HepG2 (cell line): ENCODE results near the gene ATE1. TPM values are rescaled to one million over a fixed set of nuclear protein-coding genes. Genes with fewer than 3 reads are reported as not detected.

ENCODE experiments used
- ATAC-seq: fragments of 200-7000 bp; cut with Tn5 transposase; 3 replicates; pipeline ENCODE4 v1.9.1; 2020; ENCODE audit warnings: mild to moderate bottlenecking, moderate library complexity
- BruUV-seq: library from RNA; stranded (reverse); fragments of 400-500 nt; replicated peaks from 2 replicates; lab custom pipeline; 2021; lab: Mats Ljungman, UMichigan
- CTCF ChIA-PET: fragments of 300-600 bp; formaldehyde crosslinking; extraction: SDS; loops from one replicate; lab custom pipeline; 2021; ENCODE audit warnings: low total read pairs, inconsistent platforms, low intra/inter-chr PET ratio; lab: Yijun Ruan, JAX
- POLR2A ChIA-PET: fragments of 350-600 bp; sonication (Branson Sonifier 250); formaldehyde crosslinking; loops from one replicate; lab custom pipeline; 2020; ENCODE audit warnings: antibody characterized with exemption, inconsistent platforms; lab: Yijun Ruan, JAX
- DNase-seq: peaks from one replicate; pipeline ENCODE4 v3.0.0-alpha.2; 2015; ENCODE audit warnings: low spot score
- FAIRE-seq: peaks from 3 replicates; lab custom pipeline; 2011; peaks lifted over from hg19 to GRCh38; lab: Jason Lieb, UNC
- H2AFZ ChIP-seq: one replicate; pipeline ENCODE4 v1.6.1; 2011; ENCODE audit warnings: low read length, inconsistent platforms
- H3K27ac ChIP-seq: fragments of 300-600 bp; 3 replicates; pipeline ENCODE4 v1.8.0; 2011; ENCODE audit warnings: mixed run types, mild to moderate bottlenecking, mixed read lengths, low read length, inconsistent platforms; ENCODE audit not compliant: insufficient read depth; ENCODE audit errors: extremely low read length
- H3K27me3 ChIP-seq, 2 experiments: fragments of 200-600 bp in 1 of 2; 2 replicates in 1 of 2; 3 replicates in 1 of 2; pipeline versions ENCODE4 v1.6.0 to v1.8.0; 2011; ENCODE audit warnings: low read length in 2 of 2, mild to moderate bottlenecking in 2 of 2, moderate library complexity in 2 of 2, inconsistent platforms in 1 of 2; ENCODE audit not compliant: insufficient read depth in 2 of 2, control insufficient read depth in 1 of 2
- H3K36me3 ChIP-seq, 2 experiments: fragments of 200-600 bp in 1 of 2; replicated peaks in 1 of 2; 2 replicates in 1 of 2; 3 replicates in 1 of 2; pipeline versions ENCODE4 v1.5.1 to v1.8.0; 2011; ENCODE audit warnings: low read length in 2 of 2, inconsistent platforms in 1 of 2; ENCODE audit not compliant: insufficient read depth in 2 of 2, control insufficient read depth in 1 of 2
- H3K4me1 ChIP-seq: 2 replicates; pipeline ENCODE4 v1.5.1; 2012; ENCODE audit warnings: low read length, inconsistent platforms; ENCODE audit not compliant: insufficient read depth
- H3K4me2 ChIP-seq: 2 replicates; pipeline ENCODE4 v1.6.0; 2011; ENCODE audit warnings: low read depth, low read length, inconsistent platforms
- H3K4me3 ChIP-seq, 3 experiments: fragments of 200-600 bp in 1 of 3; sonication (generic), shearing (Covaris generic) in 1 of 3; replicated peaks in 1 of 3; 2 replicates each; pipeline ENCODE4 v1.5.1; 2011 to 2016; ENCODE audit warnings: low read length in 3 of 3, inconsistent platforms in 2 of 3, low read depth in 2 of 3, mild to moderate bottlenecking in 2 of 3, control low read depth in 1 of 3, mixed read lengths in 1 of 3; ENCODE audit not compliant: insufficient read depth in 1 of 3
- H3K79me2 ChIP-seq: one replicate; pipeline ENCODE4 v1.6.1; 2011; ENCODE audit warnings: low read length, inconsistent platforms; ENCODE audit not compliant: insufficient read depth
- H3K9ac ChIP-seq: 2 replicates; pipeline ENCODE4 v1.6.0; 2011; ENCODE audit warnings: mild to moderate bottlenecking, low read depth, low read length, inconsistent platforms; ENCODE audit not compliant: insufficient read depth
- H3K9me3 ChIP-seq: 2 replicates; pipeline ENCODE4 v1.5.1; 2012; ENCODE audit warnings: mild to moderate bottlenecking, low read length
- H4K20me1 ChIP-seq: 2 replicates; pipeline ENCODE4 v1.6.0; 2011; ENCODE audit warnings: inconsistent platforms, mild to moderate bottlenecking, low read length, moderate library complexity; ENCODE audit not compliant: insufficient read depth
- CCDC6 ChIP-seq: sonication (generic); formaldehyde crosslinking; IDR thresholded peaks from 2 replicates; pipeline ENCODE4 v1.8.1; 2022; ENCODE audit warnings: mild to moderate bottlenecking, missing genetic modification reagents, moderate library complexity
- GTF3A ChIP-seq: sonication (generic); formaldehyde crosslinking; conservative IDR thresholded peaks from 2 replicates; pipeline ENCODE4 v1.4.0; 2020; ENCODE audit warnings: mild to moderate bottlenecking, missing genetic modification reagents
- MAFK ChIP-seq, 2 experiments: IDR thresholded peaks in 1 of 2; conservative IDR thresholded peaks in 1 of 2; 2 replicates each; pipeline ENCODE4 v1.6.1; 2011; ENCODE audit warnings: improper control_type of control experiment in 2 of 2, low read length in 2 of 2
- MEIS2 ChIP-seq: sonication (generic); formaldehyde crosslinking; IDR thresholded peaks from 2 replicates; pipeline ENCODE4 v1.9.0; 2021; ENCODE audit warnings: mild to moderate bottlenecking, missing genetic modification reagents
- PHF21A ChIP-seq: sonication (generic); formaldehyde crosslinking; IDR thresholded peaks from 2 replicates; pipeline ENCODE4 v1.5.0; 2020; ENCODE audit warnings: mild to moderate bottlenecking, missing genetic modification reagents
- POLR2G ChIP-seq: fragments of 200-400 bp; formaldehyde crosslinking; IDR thresholded peaks from 2 replicates; pipeline ENCODE4 v1.6.1; 2018; ENCODE audit warnings: mild to moderate bottlenecking, low read depth, low read length, moderate library complexity
- RORA ChIP-seq: sonication (generic); formaldehyde crosslinking; IDR thresholded peaks from 2 replicates; pipeline ENCODE4 v1.5.0; 2020; ENCODE audit warnings: mild to moderate bottlenecking, missing genetic modification reagents, moderate library complexity
- TCF12 ChIP-seq, 2 experiments: fragments of 450-650 bp in 1 of 2; sonication (generic) in 1 of 2; formaldehyde crosslinking in 1 of 2; IDR thresholded peaks; 2 replicates each; pipeline versions ENCODE4 v1.6.1 to v1.8.0; 2017 to 2022; ENCODE audit warnings: antibody characterized with exemption in 1 of 2, mild to moderate bottlenecking in 1 of 2, missing genetic modification reagents in 1 of 2, moderate library complexity in 1 of 2
- TFDP2 ChIP-seq: sonication (generic); formaldehyde crosslinking; IDR thresholded peaks from 2 replicates; pipeline ENCODE4 v1.4.0; 2020; ENCODE audit warnings: missing genetic modification reagents
- ZMYM3 ChIP-seq: sonication (generic); formaldehyde crosslinking; IDR thresholded peaks from 2 replicates; pipeline ENCODE4 v1.5.1; 2020; ENCODE audit warnings: mild to moderate bottlenecking, missing genetic modification reagents
- ZNF264 ChIP-seq: sonication (generic); formaldehyde crosslinking; IDR thresholded peaks from 2 replicates; pipeline ENCODE4 v1.4.0; 2020; ENCODE audit warnings: missing genetic modification reagents
- ZNF772 ChIP-seq: sonication (generic); formaldehyde crosslinking; IDR thresholded peaks from 2 replicates; pipeline ENCODE4 v1.5.0; 2020; ENCODE audit warnings: mild to moderate bottlenecking, missing genetic modification reagents
- ZNF879 ChIP-seq: sonication (generic); formaldehyde crosslinking; IDR thresholded peaks from 2 replicates; pipeline ENCODE4 v1.8.1; 2023; ENCODE audit warnings: missing genetic modification reagents
- WGBS: methylation state at CpG from one replicate; pipeline ENCODE4 v1.1.6; 2017; ENCODE audit warnings: low lambda C conversion rate; 5-methylcytosine and 5-hydroxymethylcytosine counted together
- in situ Hi-C: cut with HindIII; loops from 2 replicates; pipeline ENCODE4 v1.10.0; 2017; ENCODE audit warnings: low pct_unique_long_range_greater_than_20kb; ENCODE audit not compliant: extremely low pct_ligation_motif_present
- intact Hi-C: fragments of 100-400 bp; cut with micrococcal nuclease; formaldehyde crosslinking; loops from one replicate; pipeline ENCODE4 v1.10.0; 2022; ENCODE audit not compliant: unreplicated experiment
- polyA plus RNA-seq, 8 experiments: library from polyadenylated mRNA; depleted of rRNA in 3 of 8; stranded (reverse) in 7 of 8; unstranded in 1 of 8; fragments of >200 nt; fragmentation: Illumina TruSeq in 4 of 8; extraction: Trizol in 4 of 8; gene quantifications; 2 replicates each; pipeline versions ENCODE4 v1.2.1 to v1.2.3, GENCODE V29; 2011 to 2016; ENCODE audit warnings: low read depth in 4 of 8, missing spikeins in 1 of 8, mixed read lengths in 1 of 8; ENCODE audit not compliant: insufficient read depth in 1 of 8
- total RNA-seq, 5 experiments: library from RNA; depleted of rRNA; stranded (reverse); fragments of >200 nt; fragmentation: Illumina TruSeq; extraction: Trizol; gene quantifications; 2 replicates each; pipeline ENCODE4 v1.2.3, GENCODE V29; 2016; ENCODE audit warnings: low read depth in 1 of 5
- TF ChIP-seq, protein P1 (sequence below): sonication (generic); formaldehyde crosslinking; IDR thresholded peaks from 2 replicates; pipeline ENCODE4 v1.5.0; 2020; ENCODE audit warnings: mild to moderate bottlenecking, missing genetic modification reagents, borderline replicate concordance

The ATE1 gene
- total and polyA plus RNA-seq, 2 of the 13 experiments (the other 11 are each of a cell fraction or from before 2014, with no cell fraction given), result 17.5 to 42.2 TPM

- peak; percentile 34 to 53 for TF ChIP-seq MAFK (conservative IDR thresholded peaks at IDR 0.05 in 1 of 2, IDR thresholded peaks at IDR 0.05 in 1 of 2; ENCODE audit: low read length in 2 of 2)
- TF ChIP-seq, protein P1, sequence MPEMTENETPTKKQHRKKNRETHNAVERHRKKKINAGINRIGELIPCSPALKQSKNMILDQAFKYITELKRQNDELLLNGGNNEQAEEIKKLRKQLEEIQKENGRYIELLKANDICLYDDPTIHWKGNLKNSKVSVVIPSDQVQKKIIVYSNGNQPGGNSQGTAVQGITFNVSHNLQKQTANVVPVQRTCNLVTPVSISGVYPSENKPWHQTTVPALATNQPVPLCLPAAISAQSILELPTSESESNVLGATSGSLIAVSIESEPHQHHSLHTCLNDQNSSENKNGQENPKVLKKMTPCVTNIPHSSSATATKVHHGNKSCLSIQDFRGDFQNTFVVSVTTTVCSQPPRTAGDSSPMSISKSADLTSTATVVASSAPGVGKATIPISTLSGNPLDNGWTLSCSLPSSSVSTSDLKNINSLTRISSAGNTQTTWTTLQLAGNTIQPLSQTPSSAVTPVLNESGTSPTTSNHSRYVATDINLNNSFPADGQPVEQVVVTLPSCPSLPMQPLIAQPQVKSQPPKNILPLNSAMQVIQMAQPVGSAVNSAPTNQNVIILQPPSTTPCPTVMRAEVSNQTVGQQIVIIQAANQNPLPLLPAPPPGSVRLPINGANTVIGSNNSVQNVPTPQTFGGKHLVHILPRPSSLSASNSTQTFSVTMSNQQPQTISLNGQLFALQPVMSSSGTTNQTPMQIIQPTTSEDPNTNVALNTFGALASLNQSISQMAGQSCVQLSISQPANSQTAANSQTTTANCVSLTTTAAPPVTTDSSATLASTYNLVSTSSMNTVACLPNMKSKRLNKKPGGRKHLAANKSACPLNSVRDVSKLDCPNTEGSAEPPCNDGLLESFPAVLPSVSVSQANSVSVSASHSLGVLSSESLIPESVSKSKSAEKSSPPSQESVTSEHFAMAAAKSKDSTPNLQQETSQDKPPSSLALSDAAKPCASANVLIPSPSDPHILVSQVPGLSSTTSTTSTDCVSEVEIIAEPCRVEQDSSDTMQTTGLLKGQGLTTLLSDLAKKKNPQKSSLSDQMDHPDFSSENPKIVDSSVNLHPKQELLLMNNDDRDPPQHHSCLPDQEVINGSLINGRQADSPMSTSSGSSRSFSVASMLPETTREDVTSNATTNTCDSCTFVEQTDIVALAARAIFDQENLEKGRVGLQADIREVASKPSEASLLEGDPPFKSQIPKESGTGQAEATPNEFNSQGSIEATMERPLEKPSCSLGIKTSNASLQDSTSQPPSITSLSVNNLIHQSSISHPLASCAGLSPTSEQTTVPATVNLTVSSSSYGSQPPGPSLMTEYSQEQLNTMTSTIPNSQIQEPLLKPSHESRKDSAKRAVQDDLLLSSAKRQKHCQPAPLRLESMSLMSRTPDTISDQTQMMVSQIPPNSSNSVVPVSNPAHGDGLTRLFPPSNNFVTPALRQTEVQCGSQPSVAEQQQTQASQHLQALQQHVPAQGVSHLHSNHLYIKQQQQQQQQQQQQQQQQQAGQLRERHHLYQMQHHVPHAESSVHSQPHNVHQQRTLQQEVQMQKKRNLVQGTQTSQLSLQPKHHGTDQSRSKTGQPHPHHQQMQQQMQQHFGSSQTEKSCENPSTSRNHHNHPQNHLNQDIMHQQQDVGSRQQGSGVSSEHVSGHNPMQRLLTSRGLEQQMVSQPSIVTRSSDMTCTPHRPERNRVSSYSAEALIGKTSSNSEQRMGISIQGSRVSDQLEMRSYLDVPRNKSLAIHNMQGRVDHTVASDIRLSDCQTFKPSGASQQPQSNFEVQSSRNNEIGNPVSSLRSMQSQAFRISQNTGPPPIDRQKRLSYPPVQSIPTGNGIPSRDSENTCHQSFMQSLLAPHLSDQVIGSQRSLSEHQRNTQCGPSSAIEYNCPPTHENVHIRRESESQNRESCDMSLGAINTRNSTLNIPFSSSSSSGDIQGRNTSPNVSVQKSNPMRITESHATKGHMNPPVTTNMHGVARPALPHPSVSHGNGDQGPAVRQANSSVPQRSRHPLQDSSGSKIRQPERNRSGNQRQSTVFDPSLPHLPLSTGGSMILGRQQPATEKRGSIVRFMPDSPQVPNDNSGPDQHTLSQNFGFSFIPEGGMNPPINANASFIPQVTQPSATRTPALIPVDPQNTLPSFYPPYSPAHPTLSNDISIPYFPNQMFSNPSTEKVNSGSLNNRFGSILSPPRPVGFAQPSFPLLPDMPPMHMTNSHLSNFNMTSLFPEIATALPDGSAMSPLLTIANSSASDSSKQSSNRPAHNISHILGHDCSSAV (CRISPR knock-in tag), result no peak
- no peak for TF ChIP-seq PHF21A (CRISPR knock-in tag)
- TF ChIP-seq TCF12 (IDR thresholded peaks at IDR 0.05), result no peak
- no peak for TF ChIP-seq TCF12 (CRISPR knock-in tag; IDR thresholded peaks at IDR 0.05)
Observed at GRCh38 chr10:121822724-121823123, 105.1 kb downstream of the ATE1 start (continued).

GRCh38 chr10:121822180-121822579, 105.7 kb downstream of the ATE1 start:
- H3K27ac ChIP-seq, result no peak overlapping the region
- no peaks in the 10 kb centered on the region for H3K27me3 ChIP-seq
- CTCF ChIA-PET, result no interaction called here
- in situ Hi-C loops, result no loop called here
- no peaks in the 10 kb centered on the region; a peak in 1 of 5 replicates for H3K36me3 ChIP-seq
- H3K9ac ChIP-seq, result no peak overlapping the region
- H3K79me2 ChIP-seq, result no peaks in the 10 kb centered on the region
- BruUV-seq, result no TSS peak
- 90% methylated on average over 1 of the region's 1 CpG for WGBS
- no peak for DNase-seq
- no peak for ATAC-seq
- no peak overlapping the region for H2AFZ ChIP-seq
- POLR2A ChIA-PET, result no interaction called here
- H3K4me2 ChIP-seq, result no peak overlapping the region
- no peaks in the 10 kb centered on the region for H3K4me1 ChIP-seq
- H3K4me3 ChIP-seq, result no peak overlapping the region
- H4K20me1 ChIP-seq, result no peaks in the 10 kb centered on the region
- no peaks in the 10 kb centered on the region for H3K9me3 ChIP-seq
- FAIRE-seq, result no peak
- intact Hi-C loops, result no loop called here
- no peak for TF ChIP-seq TFDP2 (CRISPR knock-in tag)
- no peak for TF ChIP-seq ZNF879
- TF ChIP-seq MEIS2 (CRISPR knock-in tag), result no peak
- no peak for TF ChIP-seq ZNF772 (CRISPR knock-in tag)
- TF ChIP-seq ZMYM3 (CRISPR knock-in tag), result no peak
- no peak for TF ChIP-seq CCDC6
- no peak for TF ChIP-seq RORA (CRISPR knock-in tag)
- TF ChIP-seq ZNF264, result no peak
- no peak for TF ChIP-seq POLR2G
- TF ChIP-seq GTF3A, result no peak
